ENCODE results near the gene IKZF2.

Gene IKZF2

GRCh38 chr2:213098612-213099011 is 52.8 kb downstream of the IKZF2 start:
- no peak for DNase-seq

- no peak for DNase-seq
Measured at GRCh38 chr2:213091765-213092164, 59.6 kb downstream of the IKZF2 start.

DNA sequence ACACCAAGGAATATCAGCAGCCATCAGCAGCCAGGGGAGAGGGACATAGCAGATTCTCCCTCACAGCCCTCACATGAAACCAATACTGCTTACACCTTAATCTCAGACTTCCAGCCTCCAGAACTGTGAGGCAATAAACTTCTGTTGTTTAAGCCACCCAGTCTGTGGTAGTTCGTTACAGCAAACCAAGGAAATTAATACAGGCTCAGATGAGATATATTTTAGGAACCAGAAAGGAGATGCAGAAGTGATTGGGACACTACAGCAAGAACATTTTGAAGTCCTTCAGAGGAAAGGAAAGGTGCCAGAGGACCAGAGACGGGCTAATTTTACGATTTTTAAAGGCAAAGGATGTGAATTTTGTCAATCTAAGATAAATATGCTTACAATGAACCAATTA is 60.6 kb downstream of the IKZF2 start:
- no peak for DNase-seq

GRCh38 chr2:213089438-213089837 is 62.0 kb downstream of the IKZF2 start:
- no peak for DNase-seq

GRCh38 chr2:213087040-213087439 is 64.4 kb downstream of the IKZF2 start:
- no peak for DNase-seq

DNA sequence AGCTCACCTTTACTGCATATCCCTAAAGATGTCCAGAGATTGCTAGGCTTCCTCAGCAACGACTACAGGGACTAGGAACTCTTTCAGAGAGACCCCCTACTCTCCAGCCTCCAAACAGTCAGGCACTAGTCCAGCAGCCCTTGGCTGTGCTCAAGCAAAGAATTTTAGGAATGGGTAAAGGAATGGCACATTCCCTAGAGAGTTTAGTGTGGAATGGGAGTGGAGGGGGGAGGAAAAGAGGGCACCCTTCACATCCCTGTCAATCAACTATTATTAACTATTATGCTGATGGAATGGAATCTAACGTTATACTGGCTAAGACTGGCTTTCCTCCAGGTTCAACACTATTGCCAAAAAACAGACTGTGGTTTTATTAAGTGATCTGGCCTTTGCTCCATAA is 64.8 kb downstream of the IKZF2 start:
- no peak for DNase-seq

DNA sequence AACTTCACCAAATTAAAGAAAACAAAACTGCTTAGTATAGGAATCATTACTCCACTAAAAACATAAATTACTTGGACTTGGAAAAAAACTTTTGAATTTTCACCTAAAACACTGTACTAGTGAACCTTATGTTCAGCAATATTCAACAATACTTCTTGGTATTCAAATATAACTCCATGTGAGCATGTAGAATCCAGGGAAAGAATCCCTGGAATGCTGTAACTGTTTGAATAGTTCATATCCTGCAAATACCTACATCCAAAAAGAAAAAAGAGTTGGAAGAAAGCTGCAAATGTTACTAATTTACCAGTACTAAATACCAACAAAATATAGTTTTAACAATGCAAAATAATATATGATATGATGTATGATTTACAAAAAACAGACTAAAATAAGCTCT is 65.4 kb downstream of the IKZF2 start:
- DNase-seq: no peak

DNA sequence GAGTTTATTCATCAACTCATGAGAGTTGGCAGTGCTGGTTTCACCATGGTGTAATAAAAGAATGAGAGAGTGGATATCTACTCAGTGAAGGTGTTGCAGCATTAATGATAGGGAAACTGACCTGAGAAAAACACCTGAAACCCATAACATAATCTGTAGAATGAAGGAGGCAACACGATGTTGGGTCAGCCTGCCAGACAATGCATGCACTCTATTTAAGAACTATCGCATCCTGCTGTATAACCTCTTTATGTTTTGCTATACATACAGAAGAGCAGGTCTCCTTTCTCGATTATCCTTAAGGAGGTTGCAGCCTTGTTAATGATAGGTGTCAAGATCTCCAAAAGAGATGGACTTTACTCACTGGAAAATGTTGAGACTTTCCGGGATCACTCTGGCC is 65.9 kb downstream of the IKZF2 start:
- DNase-seq: no peak

DNA sequence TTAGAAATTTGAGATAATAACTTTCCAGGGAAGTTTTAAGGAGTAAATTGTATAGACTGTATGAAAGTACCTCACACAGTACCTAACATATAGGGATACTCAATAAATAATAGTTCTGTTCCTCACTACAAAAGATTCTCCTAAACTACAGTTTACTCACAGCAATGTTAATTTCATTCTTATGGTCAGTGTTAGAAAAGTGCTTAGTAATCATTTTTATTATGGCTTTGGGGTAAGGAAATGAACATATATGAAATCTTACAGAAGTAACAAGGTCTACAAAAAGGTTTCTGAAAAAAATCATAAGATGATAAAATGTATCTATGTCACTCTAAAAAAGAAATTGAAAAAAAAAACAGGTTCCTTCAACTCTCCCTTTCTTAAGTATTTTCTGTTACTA is 67.2 kb downstream of the IKZF2 start:
- DNase-seq: no peak

DNA sequence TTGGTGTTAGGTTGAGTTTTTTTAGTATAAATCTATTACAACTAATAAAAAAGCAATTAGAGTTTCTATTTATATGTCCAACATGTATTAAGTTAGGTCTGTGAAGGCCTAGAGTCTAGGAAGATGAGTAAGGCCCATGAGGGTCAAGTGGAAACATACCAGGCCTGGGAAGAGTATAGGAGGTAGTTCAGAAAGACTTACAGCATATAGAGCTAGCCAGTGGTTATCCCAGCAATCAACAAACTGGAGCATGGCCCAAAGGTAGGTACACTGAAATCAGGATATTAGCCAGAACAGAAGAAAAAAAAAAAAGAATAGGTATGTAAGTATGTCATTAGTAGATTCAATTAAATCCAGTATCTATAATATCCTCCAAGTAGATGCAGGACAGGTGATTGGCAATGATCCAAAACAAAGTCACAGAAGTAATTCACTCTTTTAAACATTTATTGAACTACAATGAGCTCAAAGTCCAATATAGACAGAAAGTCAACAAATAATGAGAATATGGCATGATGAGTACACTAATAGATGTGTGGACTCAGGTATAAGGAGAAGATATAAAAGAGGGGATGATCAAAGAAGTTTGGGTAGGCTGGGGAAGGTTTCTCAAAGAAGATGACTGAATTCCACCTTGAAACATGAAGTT is 70.3 kb downstream of the IKZF2 start:
- DNase-seq: no peak

GRCh38 chr2:213079756-213080155 is 71.7 kb downstream of the IKZF2 start:
- no peak for DNase-seq

DNA sequence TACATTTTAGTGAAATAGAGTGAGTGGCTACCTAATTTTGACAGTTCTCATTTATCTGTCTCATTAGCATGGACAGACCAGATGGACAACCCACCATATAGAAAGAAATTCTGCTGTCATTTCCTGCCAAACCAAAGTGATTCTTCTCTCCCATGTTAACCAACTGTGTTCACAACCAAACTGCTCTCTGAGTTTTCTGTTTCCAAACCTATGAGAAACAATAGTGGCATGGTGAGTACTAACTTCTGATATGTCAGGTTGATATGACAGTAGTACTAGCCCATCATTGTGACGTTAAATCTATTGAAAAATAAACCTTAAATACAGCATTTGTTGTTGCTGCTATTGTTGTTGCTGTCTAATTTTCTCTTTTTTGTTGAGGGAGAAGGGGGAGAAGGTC is 72.7 kb downstream of the IKZF2 start:
- DNase-seq: no peak

DNA sequence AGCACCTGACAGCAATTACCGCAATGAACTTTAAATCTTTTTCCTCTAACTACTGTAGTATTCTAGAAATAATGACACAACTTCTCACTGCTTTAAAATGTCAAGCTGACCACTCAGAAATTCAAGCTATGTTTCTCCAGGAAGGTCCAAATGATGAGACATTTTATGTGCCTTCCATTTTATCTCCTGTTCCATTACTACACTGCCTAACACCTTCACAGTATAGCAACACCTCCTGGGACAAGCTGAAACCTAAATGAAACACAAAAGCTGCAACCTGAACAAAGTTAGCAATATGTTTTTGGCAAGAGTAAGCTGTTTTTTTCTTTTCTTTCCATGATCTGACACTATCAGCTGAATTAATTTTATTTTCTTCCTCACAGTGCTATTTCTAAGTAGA is 81.9 kb downstream of the IKZF2 start:
- no peak for DNase-seq

DNA sequence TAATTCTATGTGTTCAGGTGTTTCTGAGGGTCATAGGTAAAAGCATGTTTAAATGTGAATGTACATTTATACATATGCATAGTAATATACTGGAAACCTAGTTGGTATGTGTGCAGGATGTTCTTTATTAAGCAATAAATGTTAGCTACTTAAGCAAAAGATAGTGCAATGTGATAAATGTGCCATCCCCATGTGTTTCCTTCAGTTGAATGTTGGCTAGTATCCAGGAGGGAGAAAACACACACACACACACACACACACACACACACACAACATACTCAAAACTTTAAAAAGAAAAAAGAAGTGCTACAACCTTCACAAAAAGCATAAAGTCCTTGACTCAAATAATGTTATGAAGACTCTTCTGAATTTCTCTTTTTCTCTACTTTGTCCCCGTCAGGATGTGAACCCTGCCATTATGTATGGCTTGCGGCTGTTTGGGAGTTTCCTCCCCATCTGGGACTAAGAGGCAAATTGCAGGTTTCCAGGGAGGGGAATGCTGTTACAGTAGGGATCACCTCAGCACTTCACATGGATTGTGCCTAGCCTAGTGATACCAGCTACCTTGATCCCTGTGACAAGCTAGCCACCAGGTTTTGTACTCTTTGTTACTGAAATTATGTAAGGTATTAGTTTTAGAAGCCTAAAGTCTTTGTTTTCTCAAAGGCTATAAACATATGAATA is 82.6 kb downstream of the IKZF2 start:
- no peak for DNase-seq

GRCh38 chr2:213067888-213068287 is 83.5 kb downstream of the IKZF2 start:
- no peak for DNase-seq

DNA sequence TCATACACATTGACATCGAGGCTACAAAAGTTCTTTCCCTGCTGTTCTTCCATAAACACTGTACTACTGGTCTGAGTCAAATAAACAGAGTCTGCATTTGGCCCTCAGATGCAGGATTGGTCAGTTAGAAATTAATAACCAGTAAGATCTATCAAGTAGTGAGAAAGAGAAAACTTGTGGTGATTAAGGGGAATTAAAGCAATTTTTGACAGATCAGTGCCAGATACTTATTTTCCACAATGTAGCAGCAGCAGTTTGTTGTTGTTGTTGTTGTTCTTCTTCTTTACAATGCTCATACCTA is 85.0 kb downstream of the IKZF2 start:
- no peak for DNase-seq

DNA sequence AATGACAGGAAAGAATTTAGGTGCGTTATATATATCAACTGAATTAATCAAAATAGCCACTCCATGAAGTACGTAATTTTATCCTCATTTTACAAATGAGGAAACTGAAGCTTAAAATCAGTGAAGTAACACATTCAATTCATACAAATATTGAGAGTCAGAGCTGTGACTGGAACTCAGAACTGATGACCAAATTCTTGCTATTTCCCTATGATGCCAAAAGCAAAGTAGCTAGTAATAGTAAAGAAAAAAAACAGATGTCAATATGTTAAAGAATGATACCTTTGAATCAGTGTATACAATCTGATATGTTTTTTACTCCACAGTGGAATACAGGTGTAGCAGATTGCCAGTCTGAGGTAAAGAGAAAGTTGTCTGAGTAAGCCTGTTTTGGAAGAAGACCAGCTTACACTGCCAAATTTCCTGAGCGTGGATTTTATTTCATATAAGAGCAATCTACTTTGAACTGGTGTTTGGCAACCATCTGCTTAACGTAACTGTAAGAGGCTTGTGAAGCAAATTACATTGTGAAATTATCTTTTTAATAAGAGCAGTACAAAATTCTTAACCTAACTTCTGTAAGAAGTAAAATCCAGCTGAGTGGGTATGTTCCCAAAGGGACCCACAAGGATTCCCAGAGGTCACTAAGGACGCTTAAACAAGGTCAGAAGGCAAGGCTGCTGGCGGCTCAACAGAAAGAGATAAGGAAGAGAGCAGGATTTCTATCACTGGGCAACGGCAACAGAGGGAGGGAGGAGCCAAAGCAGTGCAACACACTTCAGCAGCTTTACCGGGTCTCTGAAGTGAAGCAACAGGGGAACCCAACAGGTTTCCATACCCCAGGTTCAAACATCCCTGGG is 85.6 kb downstream of the IKZF2 start:
- no peak for DNase-seq

GRCh38 chr2:213064099-213064498 is 87.3 kb downstream of the IKZF2 start:
- no peak for DNase-seq

- DNase-seq: no peak
Measured at GRCh38 chr2:213057977-213058376, 93.4 kb downstream of the IKZF2 start.

- no peak for DNase-seq
Measured at GRCh38 chr2:213046431-213046830, 105.0 kb downstream of the IKZF2 start.

- DNase-seq: no peak
Measured at GRCh38 chr2:213043566-213043965, 107.8 kb downstream of the IKZF2 start.

DNA sequence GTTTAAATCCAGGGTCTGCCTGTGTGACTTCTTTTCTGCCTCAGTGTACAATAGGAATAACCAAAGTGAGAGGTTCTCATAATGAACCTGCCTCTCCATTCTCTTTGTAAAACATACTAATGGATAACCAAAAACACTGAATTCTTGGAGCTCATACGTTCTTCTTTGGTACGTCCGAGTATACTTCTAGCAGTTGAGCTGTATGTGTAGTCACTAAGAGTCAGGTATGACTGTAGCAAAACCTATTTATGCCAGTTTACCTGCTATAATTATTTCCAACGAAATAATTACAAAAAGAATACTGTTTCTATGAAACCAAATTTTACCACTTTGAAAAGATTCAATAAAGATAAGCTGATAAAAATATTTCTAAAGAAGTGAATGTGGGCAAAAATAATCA is 109.2 kb downstream of the IKZF2 start:
- DNase-seq: no peak

DNA sequence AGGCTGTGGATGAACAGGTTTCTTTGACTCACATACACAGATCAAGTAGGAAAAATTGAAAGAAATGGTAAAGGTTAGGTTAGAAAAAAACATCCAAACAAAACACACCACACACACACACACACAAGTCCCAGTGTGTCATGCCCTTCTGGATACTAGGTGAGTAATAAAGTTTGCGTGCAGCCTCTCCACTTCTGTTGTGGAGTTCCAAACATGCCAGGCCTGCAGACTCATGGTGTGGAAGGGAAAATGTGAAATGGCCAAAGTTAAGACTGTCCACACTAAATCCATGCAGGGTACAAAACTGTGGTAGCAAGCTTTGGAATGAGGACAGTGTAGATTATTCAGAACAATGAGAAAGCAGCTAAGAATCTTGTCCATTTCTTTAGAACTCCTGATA is 114.6 kb downstream of the IKZF2 start:
- DNase-seq: no peak

DNA sequence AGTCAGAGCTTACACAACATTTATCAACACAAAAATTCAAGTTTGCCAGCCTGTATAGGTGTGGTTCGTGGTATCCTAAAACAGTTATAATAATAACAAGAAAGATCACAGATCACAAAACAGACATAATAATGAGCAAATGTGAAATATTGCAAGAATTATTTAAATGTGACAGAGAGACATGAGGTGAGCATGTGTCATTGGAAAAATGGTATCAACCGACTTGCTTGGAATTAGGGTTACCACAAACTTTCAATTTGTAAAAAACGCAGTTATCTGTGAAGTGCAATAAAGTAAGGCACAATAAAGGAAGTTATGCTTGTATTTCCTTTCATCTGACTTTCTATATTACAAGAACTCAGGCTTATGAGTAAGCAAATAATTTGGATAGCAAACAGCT is 116.8 kb downstream of the IKZF2 start:
- DNase-seq: no peak

All from SIG-M5 (cell line).